OCI-LY7 (cell line): Measurements from ENCODE around the gene LUC7L2. TPM values are rescaled to one million over a fixed set of nuclear protein-coding genes. Genes with fewer than 3 reads are reported as not detected.

Experiments
- BruUV-seq: library from RNA; stranded (reverse); fragments of 400-500 nt; replicated peaks from 2 replicates; lab custom pipeline; 2021; lab: Mats Ljungman, UMichigan
- CTCF ChIA-PET: fragments of 300-600 bp; sonication (Branson Sonifier 250); formaldehyde crosslinking; loops from one replicate; lab custom pipeline; 2022; ENCODE audit warnings: antibody characterized with exemption; ENCODE audit not compliant: unreplicated experiment; lab: Charles Lee
- POLR2A ChIA-PET: fragments of 300-600 bp; sonication (Branson Sonifier 250); formaldehyde crosslinking; loops from one replicate; lab custom pipeline; 2022; ENCODE audit warnings: antibody characterized with exemption; lab: Charles Lee
- DNase-seq: peaks from one replicate; pipeline ENCODE4 v3.0.0-alpha.2; 2015; ENCODE audit warnings: low spot score
- H2AFZ ChIP-seq: fragments of 200-600 bp; sonication (generic), shearing (Covaris generic); 2 replicates; pipeline ENCODE4 v1.6.1; 2014; ENCODE audit warnings: mild to moderate bottlenecking, antibody characterized with exemption, low read length, moderate library complexity
- H3K27ac ChIP-seq: fragments of 200-600 bp; sonication (generic); 2 replicates; pipeline ENCODE4 v1.5.1; 2014; ENCODE audit warnings: mixed run types, low read depth, mild to moderate bottlenecking, moderate library complexity, low read length, inconsistent platforms; ENCODE audit not compliant: poor library complexity, severe bottlenecking
- H3K36me3 ChIP-seq: fragments of 200-600 bp; sonication (generic); 2 replicates; pipeline ENCODE4 v1.6.1; 2014; ENCODE audit warnings: mild to moderate bottlenecking, antibody characterized with exemption, low read length, moderate library complexity, mixed read lengths; ENCODE audit not compliant: insufficient read depth
- H3K4me1 ChIP-seq: fragments of 200-600 bp; sonication (generic); 2 replicates; pipeline ENCODE4 v1.5.1; 2014; ENCODE audit warnings: mild to moderate bottlenecking, low read length; ENCODE audit not compliant: insufficient read depth, poor library complexity, severe bottlenecking
- H3K4me2 ChIP-seq: fragments of 200-600 bp; sonication (generic); 2 replicates; pipeline ENCODE4 v1.6.1; 2014; ENCODE audit warnings: mild to moderate bottlenecking, low read length
- H3K4me3 ChIP-seq: fragments of 200-600 bp; sonication (generic); 2 replicates; pipeline ENCODE4 v1.5.1; 2014; ENCODE audit warnings: mild to moderate bottlenecking, low read depth, low read length; ENCODE audit not compliant: poor library complexity, severe bottlenecking
- H3K79me2 ChIP-seq: fragments of 200-600 bp; sonication (generic); 2 replicates; pipeline ENCODE4 v1.6.1; 2016; ENCODE audit warnings: low read depth, mild to moderate bottlenecking, low read length, moderate library complexity, mixed read lengths; ENCODE audit not compliant: insufficient read depth
- H3K9me2 ChIP-seq: fragments of 200-600 bp; sonication (generic); 2 replicates; pipeline ENCODE4 v1.6.1; 2016; ENCODE audit warnings: mild to moderate bottlenecking, low read length, mixed read lengths; ENCODE audit not compliant: insufficient read depth
- H3K9me3 ChIP-seq: fragments of 200-600 bp; sonication (generic); 2 replicates; pipeline ENCODE4 v1.6.1; 2014; ENCODE audit warnings: mild to moderate bottlenecking, mixed run types, low read length, mixed read lengths
- H4K20me1 ChIP-seq: fragments of 200-600 bp; sonication (generic); 2 replicates; pipeline ENCODE4 v1.6.1; 2014; ENCODE audit warnings: mild to moderate bottlenecking, antibody characterized with exemption, low read length, moderate library complexity, mixed read lengths; ENCODE audit not compliant: insufficient read depth
- EZH2phosphoT487 ChIP-seq: fragments of 200-600 bp; sonication (generic); IDR thresholded peaks from 2 replicates; pipeline ENCODE4 v1.6.1; 2018; ENCODE audit warnings: low read depth, borderline replicate concordance, mild to moderate bottlenecking, mixed run types, antibody characterized with exemption, low read length, moderate library complexity, mixed read lengths
- intact Hi-C: fragments of 100-400 bp; cut with micrococcal nuclease; formaldehyde crosslinking; loops from one replicate; pipeline ENCODE4 v1.10.0; 2022; ENCODE audit not compliant: unreplicated experiment
- total RNA-seq, 2 experiments: library from RNA; depleted of rRNA in 1 of 2; stranded (reverse); fragments of >200 nt in 1 of 2; shearing (Covaris generic) in 1 of 2; gene quantifications; 2 replicates each; pipeline ENCODE4 v1.2.3, GENCODE V29; 2014 to 2022
- TF ChIP-seq, protein P1 (sequence below): fragments of 200-600 bp; sonication (generic); conservative IDR thresholded peaks from 2 replicates; pipeline ENCODE4 v1.5.1; 2014; ENCODE audit warnings: mild to moderate bottlenecking, antibody characterized with exemption, low read length, moderate library complexity, mixed read lengths

The LUC7L2 gene
- total RNA-seq, 2 experiments from 2014 or later = 79.6 to 143 TPM

- no peak overlapping the region for H2AFZ ChIP-seq
- DNase-seq = no peak
- H3K4me3 ChIP-seq = no peak overlapping the region
- no peak overlapping the region for H3K4me2 ChIP-seq
- POLR2A ChIA-PET = interaction anchor here (0.5 kb wide), 1 partner anchor 33 kb away, joined by 3 read pairs; no protein-coding TSS in a partner anchor
- TF ChIP-seq EZH2phosphoT487 = no peak
- TF ChIP-seq, protein P1, sequence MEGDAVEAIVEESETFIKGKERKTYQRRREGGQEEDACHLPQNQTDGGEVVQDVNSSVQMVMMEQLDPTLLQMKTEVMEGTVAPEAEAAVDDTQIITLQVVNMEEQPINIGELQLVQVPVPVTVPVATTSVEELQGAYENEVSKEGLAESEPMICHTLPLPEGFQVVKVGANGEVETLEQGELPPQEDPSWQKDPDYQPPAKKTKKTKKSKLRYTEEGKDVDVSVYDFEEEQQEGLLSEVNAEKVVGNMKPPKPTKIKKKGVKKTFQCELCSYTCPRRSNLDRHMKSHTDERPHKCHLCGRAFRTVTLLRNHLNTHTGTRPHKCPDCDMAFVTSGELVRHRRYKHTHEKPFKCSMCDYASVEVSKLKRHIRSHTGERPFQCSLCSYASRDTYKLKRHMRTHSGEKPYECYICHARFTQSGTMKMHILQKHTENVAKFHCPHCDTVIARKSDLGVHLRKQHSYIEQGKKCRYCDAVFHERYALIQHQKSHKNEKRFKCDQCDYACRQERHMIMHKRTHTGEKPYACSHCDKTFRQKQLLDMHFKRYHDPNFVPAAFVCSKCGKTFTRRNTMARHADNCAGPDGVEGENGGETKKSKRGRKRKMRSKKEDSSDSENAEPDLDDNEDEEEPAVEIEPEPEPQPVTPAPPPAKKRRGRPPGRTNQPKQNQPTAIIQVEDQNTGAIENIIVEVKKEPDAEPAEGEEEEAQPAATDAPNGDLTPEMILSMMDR = no peak
- H3K9me2 ChIP-seq = no peaks in the 10 kb centered on the region
- BruUV-seq = no TSS peak
- no peaks in the 10 kb centered on the region for H4K20me1 ChIP-seq
- H3K9me3 ChIP-seq = no peaks in the 10 kb centered on the region
- intact Hi-C loops = no loop called here
- CTCF ChIA-PET = no interaction called here
- H3K4me1 ChIP-seq = peaks cover 15% of the 10 kb centered on the region
- H3K36me3 ChIP-seq = peaks cover 15% of the 10 kb centered on the region; the same call in 1 of the 2 replicates
- no peak overlapping the region for H3K27ac ChIP-seq
- H3K79me2 ChIP-seq = peaks cover 12% of the 10 kb centered on the region; the same call in 1 of the 2 replicates
Observed at GRCh38 chr7:139345042-139345441, 14.7 kb upstream of the LUC7L2 start.

- Histone ChIP-seq H3K4me3 (no peak overlapping the region), H4K20me1 (no peaks in the 10 kb centered on the region), H3K4me1 (no peaks in the 10 kb centered on the region), H3K9me2 (no peaks in the 10 kb centered on the region), H2AFZ (no peak overlapping the region), H3K9me3 (no peaks in the 10 kb centered on the region), H3K27ac (no peak overlapping the region), H3K79me2 (no peaks in the 10 kb centered on the region), H3K4me2 (no peak overlapping the region), H3K36me3 (peaks cover 14% of the 10 kb centered on the region)
- POLR2A ChIA-PET = no interaction called here
- no peak for TF ChIP-seq EZH2phosphoT487
- TF ChIP-seq, protein P1 = no peak
- CTCF ChIA-PET = no interaction called here
- no TSS peak for BruUV-seq
- DNase-seq = no peak
- intact Hi-C loops = loop anchor here (10.0 kb wide), 1 partner anchor 1324 kb away; the partner anchor contains the start of gene ADCK2
Observed at GRCh38 chr7:139351027-139351426, 8.7 kb upstream of the LUC7L2 start.

- peaks cover 3% of the 10 kb centered on the region; the same call in 1 of the 2 replicates for H3K36me3 ChIP-seq
- peaks cover 6% of the 10 kb centered on the region for H3K4me1 ChIP-seq
- no TSS peak for BruUV-seq
- intact Hi-C loops = loop anchor here (10.0 kb wide), 1 partner anchor 1320 kb away; the partner anchor contains the start of gene ADCK2
- no peak overlapping the region for H2AFZ ChIP-seq
- H3K79me2 ChIP-seq = peaks cover 19% of the 10 kb centered on the region; the same call in 1 of the 2 replicates
- H4K20me1 ChIP-seq = no peaks in the 10 kb centered on the region
- POLR2A ChIA-PET = interaction anchor here (0.5 to 0.6 kb wide), 2 partner anchors 223 to 888 kb away, joined by 3 to 5 read pairs; no protein-coding TSS in a partner anchor
- no peak overlapping the region for H3K27ac ChIP-seq
- no peak for DNase-seq
- TF ChIP-seq, protein P1 = 0 out of 2 replicates have a peak, but pooled peaks have one; percentile 17
- TF ChIP-seq EZH2phosphoT487 = no peak
- H3K9me2 ChIP-seq = no peaks in the 10 kb centered on the region
- no peak overlapping the region for H3K4me2 ChIP-seq
- no peaks in the 10 kb centered on the region for H3K9me3 ChIP-seq
- no peak overlapping the region for H3K4me3 ChIP-seq
- CTCF ChIA-PET = no interaction called here
Observed at GRCh38 chr7:139354729-139355128, 5.0 kb upstream of the LUC7L2 start.
